Urothelium cell line (cell line): Measurements from ENCODE around the gene FKBP14.

Experiments used
- DNase-seq: peaks from one replicate; pipeline ENCODE4 v3.0.0; 2011; ENCODE audit warnings: low spot score, mixed read lengths
- FAIRE-seq: peaks from 2 replicates; lab custom pipeline; 2011; peaks lifted over from hg19 to GRCh38; lab: Jason Lieb, UNC

FKBP14 gene

GRCh38 chr7:29993140-29993539 is 33.4 kb downstream of the FKBP14 start:
- DNase-seq (no peak), FAIRE-seq (no peak)

- FAIRE-seq (no peak), DNase-seq (no peak)
Observed at GRCh38 chr7:29991937-29992336, 34.6 kb downstream of the FKBP14 start.

- DNase-seq = no peak
Observed at GRCh38 chr7:29990931-29991330, 35.6 kb downstream of the FKBP14 start.

GRCh38 chr7:29989257-29989995 is 37.1 kb downstream of the FKBP14 start, which contains the start of gene SCRN1:
SCRN1 (minus strand) TSS chr7:29989801; CDS start chr7:29969067, 20,734 bp downstream.
- DNase-seq (peak; percentile 89), FAIRE-seq (no peak)

More at GRCh38 chr7:29990931-29991330, 35.6 kb downstream of the FKBP14 start:
- FAIRE-seq = no peak

- peak; percentile 74 for FAIRE-seq
- DNase-seq = peak; percentile 71
Observed at GRCh38 chr7:29988424-29989256, 37.9 kb downstream of the FKBP14 start.

- FAIRE-seq (no peak), DNase-seq (peak; percentile 84)
Observed at GRCh38 chr7:29987811-29988317, 38.6 kb downstream of the FKBP14 start.

GRCh38 chr7:29987083-29987482 is 39.4 kb downstream of the FKBP14 start:
- FAIRE-seq = no peak
- no peak for DNase-seq

GRCh38 chr7:29980151-29980550 is 46.4 kb downstream of the FKBP14 start:
- DNase-seq = no peak
- FAIRE-seq = peak; percentile 56

- DNase-seq (no peak), FAIRE-seq (peak; percentile 87)
Observed at GRCh38 chr7:29977886-29978651, 48.4 kb downstream of the FKBP14 start.

- FAIRE-seq (no peak), DNase-seq (no peak)
Observed at GRCh38 chr7:29976673-29977415, 49.7 kb downstream of the FKBP14 start.

GRCh38 chr7:29976266-29976665 is 50.2 kb downstream of the FKBP14 start:
- FAIRE-seq (no peak), DNase-seq (no peak)

GRCh38 chr7:29975561-29975960 is 50.9 kb downstream of the FKBP14 start:
- no peak for FAIRE-seq

GRCh38 chr7:29974286-29974685 is 52.2 kb downstream of the FKBP14 start:
- DNase-seq = no peak
- FAIRE-seq = no peak

More at GRCh38 chr7:29975561-29975960, 50.9 kb downstream of the FKBP14 start:
- DNase-seq = no peak

- FAIRE-seq (no peak), DNase-seq (no peak)
Observed at GRCh38 chr7:29972315-29972669, 54.2 kb downstream of the FKBP14 start.

- no peak for FAIRE-seq
- DNase-seq = no peak
Observed at GRCh38 chr7:29971566-29972314, 54.8 kb downstream of the FKBP14 start.

- no peak for FAIRE-seq
- DNase-seq = no peak
Observed at GRCh38 chr7:29970158-29970557, 56.3 kb downstream of the FKBP14 start.

GRCh38 chr7:29969738-29970137 is 56.8 kb downstream of the FKBP14 start:
- DNase-seq (no peak), FAIRE-seq (no peak)

- DNase-seq (peak; percentile 64), FAIRE-seq (peak; percentile 90)
Observed at GRCh38 chr7:29968683-29969395, 57.7 kb downstream of the FKBP14 start.

- no peak for DNase-seq
Observed at GRCh38 chr7:29965030-29965429, 61.5 kb downstream of the FKBP14 start.

More at GRCh38 chr7:29965030-29965429, 61.5 kb downstream of the FKBP14 start:
- no peak for FAIRE-seq
